GM23248 (cell line): ENCODE data around the gene MAGEB6B. TPM values are rescaled to one million over a fixed set of nuclear protein-coding genes. Genes with fewer than 3 reads are reported as not detected.

Experiments used
- DNase-seq: peaks from one replicate; pipeline ENCODE4 v3.0.0-alpha.2; 2015
- H2AFZ ChIP-seq: fragments of 200-600 bp; sonication (generic); 2 replicates; pipeline ENCODE4 v1.6.1; 2016; ENCODE audit warnings: antibody characterized with exemption
- H3F3A ChIP-seq: fragments of 200-600 bp; sonication (generic); 2 replicates; pipeline ENCODE4 v1.6.1; 2016; ENCODE audit warnings: mild to moderate bottlenecking, antibody characterized with exemption, mixed run types; ENCODE audit not compliant: insufficient read depth
- H3K27ac ChIP-seq: fragments of 200-600 bp; sonication (generic); 2 replicates; pipeline ENCODE4 v1.5.1; 2016; ENCODE audit warnings: mild to moderate bottlenecking
- H3K27me3 ChIP-seq: fragments of 200-600 bp; sonication (generic); replicated peaks from 2 replicates; pipeline ENCODE4 v1.6.1; 2016; ENCODE audit warnings: mild to moderate bottlenecking; ENCODE audit not compliant: insufficient read depth
- H3K36me3 ChIP-seq: fragments of 200-600 bp; sonication (generic); 2 replicates; pipeline ENCODE4 v1.6.1; 2016; ENCODE audit warnings: low read depth, mild to moderate bottlenecking
- H3K4me1 ChIP-seq: fragments of 200-600 bp; sonication (generic); 2 replicates; pipeline ENCODE4 v1.6.1; 2016; ENCODE audit warnings: mild to moderate bottlenecking; ENCODE audit not compliant: insufficient read depth
- H3K4me2 ChIP-seq: fragments of 200-600 bp; sonication (generic); one replicate; pipeline ENCODE4 v1.6.1; 2016; ENCODE audit warnings: mild to moderate bottlenecking; ENCODE audit not compliant: unreplicated experiment
- H3K4me3 ChIP-seq: fragments of 200-600 bp; sonication (generic); 2 replicates; pipeline ENCODE4 v1.5.1; 2016; ENCODE audit warnings: mild to moderate bottlenecking
- H3K79me2 ChIP-seq: fragments of 200-600 bp; sonication (generic); 2 replicates; pipeline ENCODE4 v1.6.1; 2016; ENCODE audit warnings: mild to moderate bottlenecking; ENCODE audit not compliant: insufficient read depth
- H3K9ac ChIP-seq: fragments of 200-600 bp; sonication (generic); 2 replicates; pipeline ENCODE4 v1.6.1; 2016; ENCODE audit warnings: mild to moderate bottlenecking
- H3K9me2 ChIP-seq: fragments of 200-600 bp; sonication (generic); 2 replicates; pipeline ENCODE4 v1.6.1; 2016; ENCODE audit warnings: mixed run types, mild to moderate bottlenecking, moderate library complexity; ENCODE audit not compliant: insufficient read depth
- H3K9me3 ChIP-seq: fragments of 200-600 bp; sonication (generic); one replicate; pipeline ENCODE4 v1.6.1; 2017; ENCODE audit warnings: low read depth
- H4K20me1 ChIP-seq: fragments of 200-600 bp; sonication (generic); 2 replicates; pipeline ENCODE4 v1.6.0; 2016; ENCODE audit not compliant: insufficient read depth
- EZH2 ChIP-seq: fragments of 200-600 bp; sonication (generic); IDR thresholded peaks from 2 replicates; pipeline ENCODE4 v1.6.1; 2018; ENCODE audit warnings: antibody characterized with exemption, mild to moderate bottlenecking; ENCODE audit not compliant: insufficient read depth, poor library complexity, severe bottlenecking
- EZH2phosphoT487 ChIP-seq: fragments of 200-600 bp; sonication (generic); IDR thresholded peaks from 2 replicates; pipeline ENCODE4 v1.6.1; 2018; ENCODE audit warnings: antibody characterized with exemption, moderate library complexity, mild to moderate bottlenecking, low read depth; ENCODE audit not compliant: insufficient read depth
- WGBS, 2 experiments: methylation state at CpG; one replicate each; pipeline ENCODE4 v1.1.6; 2015 to 2017; ENCODE audit warnings: low lambda C conversion rate in 2 of 2, low coverage in 1 of 2; ENCODE audit errors: missing lambda C conversion rate in 2 of 2; 5-methylcytosine and 5-hydroxymethylcytosine counted together
- in situ Hi-C: fragments of 300-500 bp; cut with MboI; formaldehyde crosslinking; loops from 2 replicates; pipeline ENCODE4 v1.15.0; 2020
- polyA plus RNA-seq: library from polyadenylated mRNA; unstranded; fragments of >200 nt; fragmentation: Nextera tagmentation; extraction: Ambion mirVana; gene quantifications from 2 replicates; pipeline ENCODE4 v1.2.1, GENCODE V29; 2016
- total RNA-seq: library from RNA; depleted of rRNA; stranded (reverse); fragments of >200 nt; shearing (Covaris generic); gene quantifications from 2 replicates; pipeline ENCODE4 v1.2.3, GENCODE V29; 2014; rRNA removed

The MAGEB6B gene
- total and polyA plus RNA-seq, 2 experiments from 2014 or later, result not detected

- H3K4me2 ChIP-seq, result no peak overlapping the region
- no peaks in the 10 kb centered on the region for H3K27me3 ChIP-seq
- no peaks in the 10 kb centered on the region for H4K20me1 ChIP-seq
- H3K4me1 ChIP-seq, result no peaks in the 10 kb centered on the region
- in situ Hi-C loops, result no loop called here
- H3K27ac ChIP-seq, result no peak overlapping the region
- no peaks in the 10 kb centered on the region for H3K9me3 ChIP-seq
- H3K9me2 ChIP-seq, result no peaks in the 10 kb centered on the region
- H3K4me3 ChIP-seq, result no peak overlapping the region
- H3F3A ChIP-seq, result no peaks in the 10 kb centered on the region
- no peak overlapping the region for H2AFZ ChIP-seq
- DNase-seq, result no peak
- H3K79me2 ChIP-seq, result no peaks in the 10 kb centered on the region
- no peaks in the 10 kb centered on the region for H3K36me3 ChIP-seq
- no peak overlapping the region for H3K9ac ChIP-seq
- TF ChIP-seq EZH2phosphoT487, result no peak
- TF ChIP-seq EZH2, result no peak
- WGBS, 2 experiments, result 2 to 7% methylated on average over 3 of the region's 3 CpGs
Measured at GRCh38 chrX:26208012-26208411, 47.6 kb downstream of the MAGEB6B start.

Other genes starting within 250 kb of the MAGEB6B start
- gene MAGEB18, start 22.3 kb upstream of the MAGEB6B start, total RNA-seq, result not detected in 2 replicates
- not detected in 2 replicates for gene MAGEB18, start 22.3 kb upstream of the MAGEB6B start, polyA plus RNA-seq
- not detected in 2 replicates for gene MAGEB6, start 31.8 kb downstream of the MAGEB6B start, total RNA-seq
- gene MAGEB6, start 31.8 kb downstream of the MAGEB6B start, polyA plus RNA-seq, result not detected in 2 replicates
- not detected in 2 replicates for gene MAGEB5, start 55.6 kb downstream of the MAGEB6B start, total RNA-seq
- not detected in 2 replicates for gene MAGEB5, start 55.6 kb downstream of the MAGEB6B start, polyA plus RNA-seq